Epithelial cell of proximal tubule (primary cell): Measurements from ENCODE around the gene TIE1. TPM values are rescaled to one million over a fixed set of nuclear protein-coding genes. Genes with fewer than 3 reads are reported as not detected.

Experiments
- DNase-seq: peaks from one replicate; pipeline ENCODE4 v3.0.0-alpha.2; 2011; ENCODE audit warnings: low read depth
- H3K4me3 ChIP-seq: 2 replicates; pipeline ENCODE4 v1.5.1; 2011; ENCODE audit warnings: low read depth, mild to moderate bottlenecking, low read length
- CTCF ChIP-seq: conservative IDR thresholded peaks from 2 replicates; pipeline ENCODE4 v1.5.1; 2012; ENCODE audit warnings: low read depth, mild to moderate bottlenecking, low read length
- total RNA-seq: library from RNA; depleted of rRNA; stranded (reverse); fragments of >200 nt; gene quantifications from 2 replicates; pipeline ENCODE4 v1.2.3, GENCODE V29; 2015

The TIE1 gene
- total RNA-seq, 1 donor from 2014 or later: 1.2 TPM

- no peak for DNase-seq
- TF ChIP-seq CTCF: no peak
- H3K4me3 ChIP-seq: no peak overlapping the region
These were observed 44.3 kb downstream of the TIE1 start for GRCh38 chr1:43345120-43345519.

- no peak for TF ChIP-seq CTCF
- DNase-seq: no peak
- H3K4me3 ChIP-seq: no peak overlapping the region
These were observed 45.9 kb downstream of the TIE1 start for GRCh38 chr1:43346636-43347035.

GRCh38 chr1:43348343-43348808 is 47.6 kb downstream of the TIE1 start:
- peak overlapping the region; percentile 61 for H3K4me3 ChIP-seq
- TF ChIP-seq CTCF: no peak
- no peak for DNase-seq

- no peak for TF ChIP-seq CTCF
These were observed 48.2 kb downstream of the TIE1 start for GRCh38 chr1:43348809-43349593.

GRCh38 chr1:43349594-43350306 is 49.0 kb downstream of the TIE1 start:
- no peak for DNase-seq
- no peak for TF ChIP-seq CTCF

More at GRCh38 chr1:43348809-43349593, 48.2 kb downstream of the TIE1 start:
- H3K4me3 ChIP-seq: peak overlapping the region; percentile 61
- DNase-seq: no peak

GRCh38 chr1:43350976-43351375 is 50.2 kb downstream of the TIE1 start:
- no peak for DNase-seq
- no peak overlapping the region for H3K4me3 ChIP-seq
- no peak for TF ChIP-seq CTCF

More at GRCh38 chr1:43349594-43350306, 49.0 kb downstream of the TIE1 start:
- peak overlapping the region; percentile 61 for H3K4me3 ChIP-seq
